HCT116 (cell line): ENCODE results near the gene SH3PXD2A. TPM values are rescaled to one million over a fixed set of nuclear protein-coding genes. Genes with fewer than 3 reads are reported as not detected.
"Not testable (repeated sequence)": the region's sequence is repeated elsewhere in the genome, so short reads cannot be mapped to it uniquely, and the experiment has no call there.

Experiments used
- ATAC-seq: fragments of 200-7000 bp; cut with Tn5 transposase; 2 replicates; pipeline ENCODE4 v1.9.1; 2020; ENCODE audit warnings: mild to moderate bottlenecking, moderate library complexity
- BruUV-seq: library from RNA; stranded (reverse); fragments of 400-500 nt; replicated peaks from 2 replicates; lab custom pipeline; 2021; lab: Mats Ljungman, UMichigan
- CTCF ChIA-PET: fragments of 300-600 bp; sonication (Branson Sonifier 250); formaldehyde crosslinking; loops from one replicate; lab custom pipeline; 2021; ENCODE audit warnings: antibody characterized with exemption; lab: Charles Lee
- POLR2A ChIA-PET: fragments of 300-600, 350-600 bp; sonication (Branson Sonifier 250); formaldehyde crosslinking; loops from one replicate; lab custom pipeline; 2021; ENCODE audit warnings: antibody characterized with exemption; lab: Charles Lee
- RAD21 ChIA-PET, 2 experiments: fragments of 300-600 bp; sonication (Branson Sonifier 250); formaldehyde crosslinking; loops; one replicate each; lab custom pipeline; 2023; ENCODE audit warnings: low total read pairs in 2 of 2; ENCODE audit not compliant: uncharacterized antibody in 2 of 2, unreplicated experiment in 2 of 2, low non-redundant PET in 1 of 2; lab: Charles Lee
- DNase-seq: peaks from one replicate; pipeline ENCODE4 v3.0.0-alpha.2; 2010; ENCODE audit warnings: low read depth, low spot score
- H2AFZ ChIP-seq: fragments of 200-600 bp; shearing (Covaris generic), sonication (generic); 2 replicates; pipeline ENCODE4 v1.6.1; 2017; ENCODE audit warnings: low read depth, mixed run types, mixed read lengths, antibody characterized with exemption, low read length; ENCODE audit not compliant: poor library complexity, severe bottlenecking
- H3K27ac ChIP-seq: 2 replicates; pipeline ENCODE4 v1.5.1; 2012; ENCODE audit warnings: low read depth, low read length
- H3K27me3 ChIP-seq: fragments of 200-600 bp; sonication (generic); 2 replicates; pipeline ENCODE4 v1.6.1; 2016; ENCODE audit warnings: mixed run types, low read length, mixed read lengths; ENCODE audit not compliant: insufficient read depth
- H3K36me3 ChIP-seq, 2 experiments: fragments of 200-500 bp in 1 of 2; fragments of 200-600 bp in 1 of 2; sonication (Bioruptor generic) in 1 of 2; sonication (generic) in 1 of 2; 2 replicates each; pipeline versions ENCODE4 v1.5.1 to v1.6.1; 2014 to 2016; ENCODE audit warnings: low read length in 2 of 2, inconsistent platforms in 1 of 2, mixed read lengths in 1 of 2, mixed run types in 1 of 2; ENCODE audit not compliant: insufficient read depth in 2 of 2, control insufficient read depth in 1 of 2
- H3K4me1 ChIP-seq, 2 experiments: fragments of 200-600 bp in 1 of 2; sonication (generic) in 1 of 2; 2 replicates each; pipeline versions ENCODE4 v1.5.1 to v1.6.1; 2012 to 2017; ENCODE audit warnings: low read length in 2 of 2, inconsistent platforms in 1 of 2, mild to moderate bottlenecking in 1 of 2, mixed read lengths in 1 of 2, mixed run types in 1 of 2, moderate library complexity in 1 of 2; ENCODE audit not compliant: insufficient read depth in 2 of 2, control insufficient read depth in 1 of 2
- H3K4me2 ChIP-seq: fragments of 200-600 bp; sonication (generic); 2 replicates; pipeline ENCODE4 v1.6.1; 2017; ENCODE audit warnings: mixed run types, low read length, mixed read lengths
- H3K4me3 ChIP-seq, 2 experiments: fragments of 200-600 bp in 1 of 2; sonication (generic) in 1 of 2; replicated peaks in 1 of 2; 2 replicates each; pipeline ENCODE4 v1.5.1; 2011 to 2016; ENCODE audit warnings: low read length in 2 of 2, control low read depth in 1 of 2, low read depth in 1 of 2, mild to moderate bottlenecking in 1 of 2, mixed read lengths in 1 of 2, mixed run types in 1 of 2
- H3K79me2 ChIP-seq: fragments of 200-600 bp; sonication (generic); 2 replicates; pipeline ENCODE4 v1.6.1; 2017; ENCODE audit warnings: mild to moderate bottlenecking, mixed run types, low read length, moderate library complexity, mixed read lengths; ENCODE audit not compliant: insufficient read depth
- H3K9ac ChIP-seq: fragments of 200-600 bp; sonication (generic); 2 replicates; pipeline ENCODE4 v1.6.1; 2016; ENCODE audit warnings: low read length, mixed read lengths
- H3K9me2 ChIP-seq: fragments of 200-600 bp; sonication (generic), shearing (Covaris generic); 2 replicates; pipeline ENCODE4 v1.6.1; 2017; ENCODE audit warnings: mixed run types, mild to moderate bottlenecking, moderate library complexity; ENCODE audit not compliant: insufficient read depth
- H3K9me3 ChIP-seq, 2 experiments: fragments of 200-500 bp in 1 of 2; fragments of 200-600 bp in 1 of 2; sonication (Bioruptor generic) in 1 of 2; sonication (generic) in 1 of 2; 2 replicates each; pipeline ENCODE4 v1.6.1; 2014 to 2017; ENCODE audit warnings: low read length in 2 of 2, mixed read lengths in 2 of 2, inconsistent platforms in 1 of 2, low read depth in 1 of 2, mild to moderate bottlenecking in 1 of 2, mixed run types in 1 of 2, moderate library complexity in 1 of 2; ENCODE audit not compliant: control insufficient read depth in 1 of 2, insufficient read depth in 1 of 2
- H4K20me1 ChIP-seq: fragments of 200-600 bp; sonication (generic), shearing (Covaris generic); 2 replicates; pipeline ENCODE4 v1.6.1; 2017; ENCODE audit warnings: mixed run types, mild to moderate bottlenecking, moderate library complexity; ENCODE audit not compliant: insufficient read depth
- CEBPB ChIP-seq: IDR thresholded peaks from 2 replicates; pipeline ENCODE4 v1.6.1; 2012; ENCODE audit warnings: low read depth
- EGR1 ChIP-seq: IDR thresholded peaks from 2 replicates; pipeline ENCODE4 v1.6.1; 2012; ENCODE audit warnings: low read depth
- EZH2 ChIP-seq: fragments of 200-600 bp; sonication (generic); IDR thresholded peaks from 2 replicates; pipeline ENCODE4 v1.6.1; 2017; ENCODE audit warnings: antibody characterized with exemption, mixed run types
- POLR2AphosphoS5 ChIP-seq: IDR thresholded peaks from 2 replicates; pipeline ENCODE4 v1.6.1; 2011; ENCODE audit warnings: mild to moderate bottlenecking, low read depth, low read length, moderate library complexity
- RAD21 ChIP-seq: IDR thresholded peaks from 2 replicates; pipeline ENCODE4 v1.6.1; 2012; ENCODE audit warnings: low read depth, mild to moderate bottlenecking
- SP1 ChIP-seq: IDR thresholded peaks from 2 replicates; pipeline ENCODE4 v1.6.1; 2012; ENCODE audit warnings: low read depth
- intact Hi-C: fragments of 100-400 bp; cut with micrococcal nuclease; formaldehyde crosslinking; loops from 2 replicates; pipeline ENCODE4 v1.10.0; 2022
- total RNA-seq: library from RNA; stranded (reverse); gene quantifications from one replicate; pipeline ENCODE4 v1.2.1, GENCODE V29; 2021; ENCODE audit not compliant: unreplicated experiment
- TF ChIP-seq, protein P1 (sequence below): IDR thresholded peaks from 2 replicates; pipeline ENCODE4 v1.6.1; 2011; ENCODE audit warnings: mild to moderate bottlenecking, low read length, moderate library complexity; ENCODE audit not compliant: insufficient replicate concordance; ENCODE audit errors: extremely low read depth

Gene SH3PXD2A
- total RNA-seq, 1 experiment from 2014 or later: 8.7 TPM

DNA sequence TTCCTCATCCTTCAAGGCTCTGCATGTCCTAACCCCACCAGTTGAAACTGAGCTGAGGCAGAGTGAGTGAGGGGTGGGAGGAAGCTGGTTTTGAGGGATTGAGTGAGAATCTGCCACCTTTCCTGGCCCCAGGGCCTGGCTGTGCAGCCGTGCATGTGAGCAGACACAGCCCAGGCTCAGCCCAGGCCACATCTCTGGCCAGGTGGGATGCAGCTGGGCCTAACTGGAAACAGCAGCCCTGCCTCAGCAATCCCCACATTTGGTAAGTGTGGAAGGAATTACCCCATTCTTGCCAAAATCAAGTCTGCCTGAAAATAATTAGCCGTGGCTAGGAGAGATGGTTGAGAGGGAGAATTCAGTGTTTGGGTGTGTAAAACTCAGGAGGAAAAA, 245.3 kb downstream of the SH3PXD2A start (continued):
- TF ChIP-seq, protein P1, sequence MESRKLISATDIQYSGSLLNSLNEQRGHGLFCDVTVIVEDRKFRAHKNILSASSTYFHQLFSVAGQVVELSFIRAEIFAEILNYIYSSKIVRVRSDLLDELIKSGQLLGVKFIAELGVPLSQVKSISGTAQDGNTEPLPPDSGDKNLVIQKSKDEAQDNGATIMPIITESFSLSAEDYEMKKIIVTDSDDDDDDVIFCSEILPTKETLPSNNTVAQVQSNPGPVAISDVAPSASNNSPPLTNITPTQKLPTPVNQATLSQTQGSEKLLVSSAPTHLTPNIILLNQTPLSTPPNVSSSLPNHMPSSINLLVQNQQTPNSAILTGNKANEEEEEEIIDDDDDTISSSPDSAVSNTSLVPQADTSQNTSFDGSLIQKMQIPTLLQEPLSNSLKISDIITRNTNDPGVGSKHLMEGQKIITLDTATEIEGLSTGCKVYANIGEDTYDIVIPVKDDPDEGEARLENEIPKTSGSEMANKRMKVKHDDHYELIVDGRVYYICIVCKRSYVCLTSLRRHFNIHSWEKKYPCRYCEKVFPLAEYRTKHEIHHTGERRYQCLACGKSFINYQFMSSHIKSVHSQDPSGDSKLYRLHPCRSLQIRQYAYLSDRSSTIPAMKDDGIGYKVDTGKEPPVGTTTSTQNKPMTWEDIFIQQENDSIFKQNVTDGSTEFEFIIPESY: no peak

DNA sequence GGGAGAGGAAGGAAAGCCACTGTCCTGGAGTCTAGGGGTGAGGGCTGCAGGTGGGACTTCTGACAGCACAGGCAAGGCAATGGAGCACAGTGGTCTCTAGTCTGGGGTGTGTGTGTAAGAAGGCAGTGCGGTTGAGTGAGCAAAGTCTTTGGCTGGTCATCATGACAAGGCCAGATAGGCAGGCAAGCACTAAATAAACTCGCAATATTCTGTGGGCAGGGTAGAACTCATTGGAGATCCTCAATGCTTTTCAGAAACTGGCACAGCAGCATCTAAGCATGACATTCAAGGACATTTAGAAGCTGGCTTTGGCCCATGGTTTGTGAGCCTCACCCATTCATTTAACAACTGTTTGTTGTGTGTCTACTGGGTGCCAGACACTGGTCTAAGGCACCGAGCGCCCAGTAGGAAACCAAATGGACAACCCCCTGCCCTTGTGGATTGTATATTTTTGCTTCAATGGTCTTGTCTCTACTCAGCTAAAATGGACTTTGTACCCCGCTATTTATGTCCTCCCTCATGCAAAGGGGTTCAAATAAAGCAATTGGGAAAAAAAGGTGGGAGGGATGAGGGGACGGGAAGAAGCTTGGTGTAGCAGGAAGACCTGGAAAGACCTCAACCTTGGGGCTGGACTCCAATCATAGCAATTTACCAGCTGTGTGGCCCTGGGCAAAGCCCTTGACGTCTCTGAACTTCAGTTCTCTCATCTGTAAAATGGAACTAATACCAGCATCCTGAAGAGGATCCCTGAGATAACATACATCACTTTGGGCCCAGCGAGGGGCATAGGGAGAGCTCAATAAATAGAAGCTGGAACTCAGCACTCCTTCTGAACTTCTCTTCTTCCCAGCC, 245.9 kb downstream of the SH3PXD2A start:
- Histone ChIP-seq H3K79me2 (no peaks in the 10 kb centered on the region), H3K4me2 (no peak overlapping the region), H4K20me1 (no peaks in the 10 kb centered on the region), H3K9me2 (no peaks in the 10 kb centered on the region), H3K9me3 (no peaks in the 10 kb centered on the region), H3K4me1 (peaks cover 0 to 5% of the 10 kb centered on the region in 2 experiments; a peak in 1 of 4 replicates), H2AFZ (no peak overlapping the region), H3K36me3 (no peaks in the 10 kb centered on the region), H3K27ac (no peak overlapping the region), H3K4me3 (no peak overlapping the region), H3K9ac (no peak overlapping the region), H3K27me3 (no peaks in the 10 kb centered on the region)
- intact Hi-C loops: no loop called here
- TF ChIP-seq RAD21 (no peak), POLR2AphosphoS5 (no peak), CEBPB (no peak), SP1 (no peak), EZH2 (no peak), EGR1 (no peak)
- BruUV-seq: no TSS peak
- CTCF ChIA-PET: interaction anchor here (0.7 to 0.8 kb wide), 2 partner anchors 22 to 614 kb away, joined by 3 to 4 read pairs; no protein-coding TSS in a partner anchor
- RAD21 ChIA-PET: no interaction called here
- ATAC-seq: no peak
- POLR2A ChIA-PET: no interaction called here
- no peak for DNase-seq

DNA sequence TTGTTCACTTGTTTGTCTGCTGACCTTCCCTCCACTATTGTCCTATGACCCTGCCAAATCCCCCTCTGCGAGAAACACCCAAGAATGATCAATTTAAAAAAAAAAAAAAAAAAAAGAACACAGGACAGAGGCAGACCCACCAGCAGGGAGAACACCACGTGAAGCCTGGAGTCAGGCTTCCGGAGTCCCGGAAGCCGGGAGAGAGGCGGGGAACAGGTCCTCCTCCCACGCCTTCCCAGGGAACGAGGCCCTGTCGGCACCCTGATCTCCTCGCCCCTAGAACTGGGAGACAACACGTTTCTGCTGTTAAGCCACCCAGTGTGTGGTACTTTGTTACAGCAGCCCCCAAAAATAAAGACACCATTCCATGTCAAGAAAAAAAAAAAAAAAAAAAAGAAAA, 247.3 kb downstream of the SH3PXD2A start:
- ATAC-seq, POLR2A ChIA-PET, H4K20me1 ChIP-seq, H3K79me2 ChIP-seq, H2AFZ ChIP-seq, CTCF ChIA-PET, H3K4me2 ChIP-seq, H3K9ac ChIP-seq, H3K27me3 ChIP-seq, H3K9me3 ChIP-seq, intact Hi-C loops, H3K4me1 ChIP-seq, DNase-seq, H3K27ac ChIP-seq, BruUV-seq, H3K36me3 ChIP-seq, H3K9me2 ChIP-seq, H3K4me3 ChIP-seq, RAD21 ChIA-PET: not testable (repeated sequence)

DNA sequence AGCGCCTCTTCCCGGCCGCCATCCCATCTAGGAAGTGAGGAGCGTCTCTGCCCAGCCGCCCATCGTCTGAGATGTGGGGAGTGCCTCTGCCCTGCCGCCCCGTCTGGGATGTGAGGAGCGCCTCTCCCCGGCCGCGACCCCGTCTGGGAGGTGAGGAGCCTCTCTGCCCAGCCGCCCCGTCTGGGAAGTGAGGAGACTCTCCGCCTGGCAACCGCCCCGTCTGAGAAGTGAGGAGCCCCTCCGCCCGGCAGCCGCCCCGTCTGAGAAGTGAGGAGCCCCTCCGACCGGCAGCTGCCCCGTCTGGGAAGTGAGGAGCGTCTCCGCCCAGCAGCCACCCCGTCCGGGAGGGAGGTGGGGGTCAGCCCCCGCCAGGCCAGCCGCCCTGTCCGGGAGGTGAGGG, 248.3 kb downstream of the SH3PXD2A start:
- CTCF ChIA-PET, RAD21 ChIA-PET, H3K79me2 ChIP-seq, intact Hi-C loops, H3K9me2 ChIP-seq, H3K27me3 ChIP-seq, H4K20me1 ChIP-seq, H3K27ac ChIP-seq, H3K4me3 ChIP-seq, H3K9me3 ChIP-seq, H3K36me3 ChIP-seq, H3K9ac ChIP-seq, H3K4me2 ChIP-seq, H3K4me1 ChIP-seq, POLR2A ChIA-PET, H2AFZ ChIP-seq, ATAC-seq, BruUV-seq, DNase-seq: not testable (repeated sequence)
